PC-3 (cell line): ENCODE results near the gene SEMA3D.

Source experiments
- CTCF ChIP-seq: fragments of 300-600 bp; sonication (generic); conservative IDR thresholded peaks from 2 replicates; pipeline ENCODE4 v1.5.1; 2017; ENCODE audit warnings: antibody characterized with exemption, low read depth, mild to moderate bottlenecking, low read length
- EZH2 ChIP-seq: fragments of 300-600 bp; sonication (generic); IDR thresholded peaks from one replicate; pipeline ENCODE4 v1.6.1; 2017; ENCODE audit warnings: antibody characterized with exemption, mild to moderate bottlenecking, low read length; ENCODE audit not compliant: unreplicated experiment

GRCh38 chr7:85135977-85136376 lies 50.9 kb downstream of the SEMA3D start:
- TF ChIP-seq CTCF = no peak
- no peak for TF ChIP-seq EZH2
